SK-N-DZ (cell line): ENCODE data around the gene ULK1.

ENCODE experiments used
- DNase-seq: peaks from one replicate; pipeline ENCODE4 v3.0.0-alpha.2; 2015; ENCODE audit warnings: low spot score

ULK1 gene

DNA sequence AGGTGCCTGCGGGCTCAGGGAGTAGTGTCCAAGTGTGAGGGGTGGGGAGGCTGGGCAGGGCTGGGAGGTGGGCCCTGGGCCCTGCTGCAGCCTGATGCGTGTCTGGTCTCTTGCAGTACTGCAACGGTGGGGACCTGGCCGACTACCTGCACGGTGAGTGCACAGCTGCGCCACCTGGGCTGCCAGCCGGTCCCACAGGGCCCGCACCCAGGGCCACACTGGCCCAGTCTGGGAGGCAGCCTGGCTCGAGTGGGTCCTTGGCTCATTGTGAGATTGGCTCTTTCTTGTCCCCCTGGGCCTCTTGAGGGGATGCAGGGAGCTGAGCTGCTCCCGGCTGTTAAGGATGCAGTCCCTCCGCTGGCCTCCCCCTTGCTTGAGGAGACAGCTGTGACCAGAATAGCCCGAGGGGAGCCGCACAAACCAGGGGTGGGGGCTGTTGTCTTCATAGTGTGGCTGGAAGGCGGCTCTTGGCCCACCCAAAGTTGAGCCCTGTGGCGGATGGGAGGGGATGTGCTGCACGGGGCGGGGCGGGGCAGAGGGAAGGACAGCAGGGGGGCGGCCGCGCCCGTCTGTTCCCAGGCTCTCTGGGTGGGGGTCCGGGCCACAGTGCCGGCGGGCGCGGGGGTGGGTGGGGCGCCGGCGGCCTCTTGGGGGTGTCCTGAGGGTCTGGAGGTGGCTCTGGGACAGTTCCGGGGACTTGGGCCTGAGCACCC is 13.1 kb downstream of the ULK1 start:
- DNase-seq: no peak

- DNase-seq: no peak
Observed at GRCh38 chr12:131908092-131909080, 14.0 kb downstream of the ULK1 start.

GRCh38 chr12:131909081-131909751 is 14.8 kb downstream of the ULK1 start:
- no peak for DNase-seq

- DNase-seq: no peak
Observed at GRCh38 chr12:131909752-131910219, 15.4 kb downstream of the ULK1 start.

GRCh38 chr12:131910302-131911027 is 16.0 kb downstream of the ULK1 start:
- no peak for DNase-seq

DNA sequence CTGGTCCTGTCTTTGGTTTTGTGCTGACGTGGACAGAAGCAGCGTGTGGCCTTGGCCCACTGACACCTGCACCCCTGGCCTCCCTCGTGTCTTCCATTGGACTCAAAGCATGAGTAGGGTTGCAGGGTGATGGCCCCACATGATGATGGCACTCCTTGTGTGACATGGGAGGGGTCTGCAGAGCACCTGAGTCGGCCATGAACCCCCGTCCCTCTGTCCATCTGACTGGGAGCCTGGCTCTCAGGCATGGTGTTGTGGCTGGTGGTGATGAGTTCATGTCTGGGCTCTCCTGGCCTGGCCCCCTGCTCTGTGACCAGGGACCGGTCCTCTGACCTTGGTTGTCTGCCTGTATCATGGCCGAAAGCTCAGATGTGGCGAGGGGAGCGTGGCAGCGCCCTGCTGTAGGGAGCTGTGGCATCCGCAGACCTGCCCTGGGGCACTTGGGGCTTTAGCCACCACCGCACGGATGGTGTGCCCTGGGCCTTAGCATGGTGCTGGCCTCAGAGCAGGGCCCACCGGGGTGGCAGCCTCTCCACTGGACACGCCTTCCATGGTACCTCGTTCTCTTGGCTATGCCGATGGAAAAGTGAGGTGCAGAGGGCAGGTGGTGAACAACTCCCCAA is 16.7 kb downstream of the ULK1 start:
- DNase-seq: no peak

DNA sequence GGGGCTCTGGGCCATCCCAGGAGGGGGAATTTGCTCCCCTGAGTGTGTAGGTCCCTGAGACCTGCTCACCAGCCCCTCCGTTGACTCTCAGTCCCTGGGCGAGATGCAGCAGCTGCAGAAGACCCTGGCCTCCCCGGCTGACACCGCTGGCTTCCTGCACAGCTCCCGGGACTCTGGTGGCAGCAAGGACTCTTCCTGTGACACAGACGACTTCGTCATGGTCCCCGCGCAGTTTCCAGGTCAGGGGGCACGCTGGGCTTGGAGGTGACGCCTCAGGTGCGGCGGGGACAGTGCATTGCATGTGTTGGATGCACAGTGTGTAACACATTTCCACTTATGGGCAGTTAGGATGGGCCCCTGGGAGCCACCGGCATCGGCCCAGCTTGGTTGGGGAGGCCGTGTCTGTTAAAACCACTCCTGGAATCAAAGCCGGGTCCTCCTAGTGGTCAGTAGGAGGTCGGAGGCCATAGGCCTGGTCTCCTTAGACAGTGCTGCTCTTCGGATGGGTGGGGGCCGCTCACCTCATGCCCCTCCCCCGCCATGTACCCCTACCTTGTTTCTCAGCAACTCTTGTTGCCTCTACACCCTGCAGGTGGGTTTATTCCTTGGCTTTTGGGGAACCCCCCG is 17.5 kb downstream of the ULK1 start:
- DNase-seq: no peak

DNA sequence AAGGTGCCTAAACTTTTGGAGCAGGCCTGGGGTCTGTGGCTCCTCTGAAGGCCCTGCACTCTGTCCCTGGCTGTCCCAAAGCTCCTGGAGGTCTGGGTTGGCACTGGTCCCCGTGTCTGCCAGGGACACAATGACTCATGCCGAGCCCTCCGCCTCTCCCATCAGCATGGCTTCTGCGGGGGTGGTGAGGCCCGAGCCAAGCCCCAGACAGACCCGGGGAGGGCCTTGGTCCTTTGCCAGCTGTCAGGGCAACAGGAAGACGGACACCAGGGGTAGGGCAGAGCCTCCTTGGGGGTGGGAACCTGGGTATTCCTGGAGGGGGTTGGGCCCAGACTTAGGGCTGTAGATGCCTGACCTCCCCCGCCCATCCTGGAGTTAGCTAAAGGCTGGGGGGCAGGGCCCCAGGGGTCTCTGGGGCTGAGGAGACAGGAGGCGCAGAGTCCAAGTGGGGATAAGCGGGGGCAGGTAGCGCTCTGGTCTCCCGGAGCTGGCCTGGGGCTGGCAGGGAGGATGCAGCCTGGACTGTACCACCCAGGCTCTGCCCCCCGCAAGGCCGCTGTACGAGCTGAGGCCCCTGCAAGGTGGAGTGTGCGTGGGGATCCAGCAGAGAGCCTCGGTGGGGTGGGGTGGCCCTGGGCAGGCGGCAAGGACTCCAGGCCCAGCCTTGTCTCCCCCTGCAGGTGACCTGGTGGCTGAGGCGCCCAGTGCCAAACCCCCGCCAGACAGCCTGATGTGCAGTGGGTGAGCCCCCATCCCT is 18.3 kb downstream of the ULK1 start:
- DNase-seq: no peak

DNA sequence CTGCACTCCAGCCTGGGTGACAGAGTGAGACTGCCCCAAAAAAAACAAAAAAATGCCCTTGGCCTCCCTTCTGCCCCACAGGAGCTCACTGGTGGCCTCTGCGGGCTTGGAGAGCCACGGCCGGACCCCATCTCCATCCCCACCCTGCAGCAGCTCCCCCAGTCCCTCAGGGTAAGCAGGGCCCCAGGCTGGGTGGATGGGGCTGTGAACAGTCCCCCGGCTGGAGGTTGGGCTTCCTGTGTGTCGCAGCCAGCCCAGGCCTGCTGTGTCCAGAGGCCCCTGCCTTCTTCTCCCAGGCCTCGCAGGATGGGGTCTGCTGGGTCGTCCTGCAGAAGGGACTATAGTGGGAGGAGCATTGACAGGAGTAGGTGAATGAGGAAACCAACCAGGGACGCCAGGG is 19.2 kb downstream of the ULK1 start:
- DNase-seq: no peak

DNA sequence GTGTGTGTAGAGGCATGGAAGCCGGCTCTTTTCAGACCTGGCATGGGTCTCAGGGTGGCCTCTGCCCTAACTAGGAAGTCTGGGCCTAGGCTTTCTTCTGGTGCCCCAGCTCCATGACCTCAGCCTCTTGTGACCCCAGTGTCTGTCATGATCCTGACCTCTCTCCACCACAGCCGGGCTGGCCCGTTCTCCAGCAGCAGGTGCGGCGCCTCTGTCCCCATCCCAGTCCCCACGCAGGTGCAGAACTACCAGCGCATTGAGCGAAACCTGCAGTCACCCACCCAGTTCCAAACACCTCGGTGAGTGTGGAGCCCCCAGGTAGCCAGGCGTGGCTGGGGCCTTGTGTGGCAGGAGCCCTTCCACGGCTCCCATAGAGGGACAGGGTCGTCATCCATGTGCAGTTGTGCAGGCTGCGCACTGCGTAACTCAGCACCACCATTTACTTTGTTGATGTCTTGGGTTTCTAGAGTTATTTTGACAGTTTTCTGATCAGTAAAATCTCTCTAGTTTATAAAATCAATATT is 19.8 kb downstream of the ULK1 start:
- DNase-seq: no peak

- no peak for DNase-seq
Observed at GRCh38 chr12:131915000-131915689, 20.7 kb downstream of the ULK1 start.

DNA sequence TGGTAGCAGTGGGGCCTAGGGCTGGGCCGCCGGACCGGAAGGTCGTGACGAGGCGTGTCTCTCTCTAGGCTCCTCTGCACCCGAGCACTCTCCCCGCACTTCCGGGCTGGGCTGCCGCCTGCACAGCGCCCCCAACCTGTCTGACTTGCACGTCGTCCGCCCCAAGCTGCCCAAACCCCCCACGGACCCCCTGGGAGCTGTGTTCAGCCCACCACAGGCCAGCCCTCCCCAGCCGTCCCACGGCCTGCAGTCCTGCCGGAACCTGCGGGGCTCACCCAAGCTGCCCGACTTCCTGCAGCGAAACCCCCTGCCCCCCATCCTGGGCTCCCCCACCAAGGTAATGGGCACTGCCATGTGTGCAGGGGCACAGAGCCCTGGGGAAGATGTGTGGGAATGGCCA is 21.4 kb downstream of the ULK1 start:
- DNase-seq: no peak

GRCh38 chr12:131916306-131917138 is 22.1 kb downstream of the ULK1 start:
- no peak for DNase-seq

GRCh38 chr12:131917139-131917710 is 22.8 kb downstream of the ULK1 start:
- no peak for DNase-seq

DNA sequence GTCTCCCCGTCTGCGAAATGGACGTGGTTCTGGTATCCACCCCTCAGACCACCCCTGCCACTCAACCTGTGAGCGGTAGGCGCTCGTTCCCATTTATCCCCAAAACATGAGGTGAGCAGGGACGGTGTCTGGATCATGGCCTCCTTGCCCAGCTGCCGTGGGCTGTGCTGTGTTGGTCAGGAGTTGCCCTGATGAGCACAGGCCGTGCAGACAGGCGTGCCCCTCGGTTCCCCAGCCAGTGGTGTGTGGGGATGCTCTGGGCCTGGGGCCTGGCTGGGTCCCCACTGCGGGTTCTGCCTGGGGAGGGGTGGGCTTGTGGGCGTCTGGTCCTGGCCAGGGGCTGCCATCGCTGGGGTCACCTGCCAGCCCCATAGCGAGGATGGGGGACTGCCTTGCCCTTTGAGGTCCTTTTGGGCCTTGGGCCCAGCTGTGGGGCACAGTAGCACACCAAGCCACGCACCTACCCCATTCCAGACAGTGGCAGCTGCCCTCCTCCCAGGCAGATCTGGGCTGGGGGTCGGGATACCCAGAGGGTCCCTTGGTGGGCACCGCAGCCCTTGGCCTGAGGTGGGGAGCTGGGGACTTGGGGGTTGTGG is 23.4 kb downstream of the ULK1 start:
- DNase-seq: no peak

GRCh38 chr12:131918311-131919050 is 24.1 kb downstream of the ULK1 start:
- DNase-seq: no peak

- DNase-seq: no peak
Observed at GRCh38 chr12:131919051-131919347, 24.6 kb downstream of the ULK1 start.
